ENCODE measurements around the gene C19orf12. TPM values are rescaled to one million over a fixed set of nuclear protein-coding genes. Genes with fewer than 3 reads are reported as not detected.

C19orf12 gene
- 27.7 and 30.6 TPM in 2 replicates for total RNA-seq

DNA sequence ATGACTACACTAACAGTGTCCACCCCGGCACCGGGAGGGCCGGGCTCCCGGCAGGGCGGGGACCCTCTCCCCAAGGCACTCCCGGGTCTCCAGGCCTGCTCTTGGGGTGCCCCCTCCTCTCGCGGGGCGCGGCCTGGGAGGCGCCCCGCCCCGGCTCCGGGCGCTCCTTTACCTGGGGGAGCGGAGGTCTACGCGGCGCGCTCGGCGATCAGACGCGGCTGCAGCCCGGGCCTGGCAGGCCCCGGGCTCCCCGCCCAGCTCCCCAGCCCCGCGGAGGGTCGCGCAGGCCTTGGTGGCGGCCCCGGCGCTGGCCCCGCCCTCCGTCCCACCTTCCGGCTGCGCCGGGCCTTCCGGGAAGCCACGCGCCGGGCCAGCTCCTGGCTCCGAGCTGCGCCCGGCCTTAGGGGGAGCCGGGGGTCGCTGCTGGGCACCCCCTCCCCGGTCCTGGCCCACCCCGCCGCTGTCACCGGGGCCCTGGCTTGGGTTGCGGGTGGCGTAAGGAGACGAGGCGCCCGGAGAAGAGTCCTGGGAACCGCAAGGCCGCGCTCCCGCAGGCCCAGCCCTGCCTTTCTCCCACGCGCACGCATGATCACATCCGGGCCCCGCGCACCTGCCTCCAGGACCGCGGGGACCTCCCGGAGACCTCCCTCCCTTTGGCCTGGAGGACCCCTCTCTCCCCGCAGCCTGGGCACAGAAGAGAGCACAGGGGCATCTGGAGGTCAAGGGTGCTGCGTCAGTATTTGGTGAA, at the start of gene C19orf12:
C19orf12 (minus strand) TSS at position 309 of the 748 bp plus-strand sequence. CDS start 6,848 bp downstream, outside the sequence.

DNA sequence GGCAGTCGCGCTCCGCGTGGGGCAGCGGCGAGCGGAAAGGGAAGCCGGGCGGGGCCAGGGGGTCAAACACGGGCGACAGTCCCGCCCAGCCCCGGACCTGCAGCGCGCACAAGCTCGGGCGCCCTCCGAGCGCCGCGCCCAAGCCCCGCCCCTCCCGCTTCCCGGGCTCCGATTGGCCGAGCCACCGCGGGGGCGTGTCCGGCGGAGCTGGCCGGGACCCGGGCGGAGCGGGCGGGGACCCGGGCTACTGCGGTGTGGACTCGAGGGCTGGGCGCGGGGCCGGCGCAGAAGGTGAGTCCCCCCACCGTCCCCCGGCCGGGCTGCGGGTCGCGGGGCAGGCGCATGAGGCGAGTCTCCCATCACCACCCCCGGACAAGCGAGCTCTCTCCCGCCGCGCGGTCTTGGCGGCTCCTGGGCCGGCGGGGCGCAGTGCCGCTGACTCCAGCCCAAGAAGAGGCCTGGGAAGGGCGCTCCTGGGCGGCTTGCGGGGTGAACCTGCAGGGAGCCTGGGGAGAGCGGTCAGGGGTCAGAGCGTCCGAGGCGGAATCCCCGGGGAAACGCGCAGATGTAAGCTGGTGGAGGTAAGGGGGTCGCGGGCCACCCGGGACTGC, 49.7 kb downstream of the C19orf12 start, which contains the start of gene PLEKHF1:
PLEKHF1 (plus strand) TSS at position 247 of the 611 bp plus-strand sequence. CDS start 8,379 bp downstream, outside the sequence.

Other genes with a start within 250 kb of the C19orf12 start
- gene VSTM2B, start 189.3 kb downstream of the C19orf12 start, total RNA-seq = not detected in 2 replicates
- gene POP4, start 109.0 kb downstream of the C19orf12 start, total RNA-seq = 75.3 and 76.9 TPM in 2 replicates
- gene PLEKHF1, start 49.8 kb downstream of the C19orf12 start, total RNA-seq = 10.4 and 20.9 TPM in 2 replicates
- 3.9 and 9.5 TPM in 2 replicates for gene CCNE1, start 96.7 kb upstream of the C19orf12 start, total RNA-seq
- 15.8 and 18.1 TPM in 2 replicates for gene URI1, start 227.0 kb upstream of the C19orf12 start, total RNA-seq